Activated CD4-positive, alpha-beta memory T cell treated with anti-CD3 and anti-CD28 coated beads, Interleukin-2, amount 10 ng/mL, durations not matched to agents 7 days and 5 days (primary cell): ENCODE results near the gene CD1D. TPM values are rescaled to one million over a fixed set of nuclear protein-coding genes. Genes with fewer than 3 reads are reported as not detected.
"Not testable (repeated sequence)": the region's sequence is repeated elsewhere in the genome, so short reads cannot be mapped to it uniquely, and the experiment has no call there.

ENCODE experiments used
- CTCF ChIA-PET: fragments of 350-600 bp; sonication (Branson Sonifier 250); formaldehyde crosslinking; loops from one replicate; lab custom pipeline; 2021; ENCODE audit warnings: antibody characterized with exemption, inconsistent platforms; lab: Charles Lee
- POLR2A ChIA-PET: fragments of 350-600 bp; sonication (Branson Sonifier 250); formaldehyde crosslinking; loops from one replicate; lab custom pipeline; 2021; ENCODE audit warnings: antibody characterized with exemption; lab: Charles Lee
- DNase-seq: peaks from one replicate; pipeline ENCODE4 v3.0.0-alpha.2; 2020
- H3K27ac Mint-ChIP-seq: one replicate; pipeline ENCODE4 v1.8.0; 2021; ENCODE audit warnings: mild to moderate bottlenecking, mixed read lengths
- H3K27me3 Mint-ChIP-seq: one replicate; pipeline ENCODE4 v1.8.0; 2021; ENCODE audit warnings: mixed read lengths
- H3K36me3 Mint-ChIP-seq: one replicate; pipeline ENCODE4 v1.8.0; 2021; ENCODE audit warnings: low read depth, mixed read lengths
- H3K4me1 Mint-ChIP-seq: one replicate; pipeline ENCODE4 v1.8.0; 2021; ENCODE audit warnings: mixed read lengths
- H3K4me3 Mint-ChIP-seq: one replicate; pipeline ENCODE4 v1.8.0; 2021; ENCODE audit warnings: mild to moderate bottlenecking, mixed read lengths
- H3K9me3 Mint-ChIP-seq: one replicate; pipeline ENCODE4 v1.8.0; 2021; ENCODE audit warnings: mixed read lengths
- total RNA-seq, 2 experiments: library from RNA; stranded (reverse); gene quantifications; one replicate each; pipeline ENCODE4 v1.2.3, GENCODE V29; 2021

Gene CD1D
- total RNA-seq, 2 experiments from 2014 or later: not detected

DNA sequence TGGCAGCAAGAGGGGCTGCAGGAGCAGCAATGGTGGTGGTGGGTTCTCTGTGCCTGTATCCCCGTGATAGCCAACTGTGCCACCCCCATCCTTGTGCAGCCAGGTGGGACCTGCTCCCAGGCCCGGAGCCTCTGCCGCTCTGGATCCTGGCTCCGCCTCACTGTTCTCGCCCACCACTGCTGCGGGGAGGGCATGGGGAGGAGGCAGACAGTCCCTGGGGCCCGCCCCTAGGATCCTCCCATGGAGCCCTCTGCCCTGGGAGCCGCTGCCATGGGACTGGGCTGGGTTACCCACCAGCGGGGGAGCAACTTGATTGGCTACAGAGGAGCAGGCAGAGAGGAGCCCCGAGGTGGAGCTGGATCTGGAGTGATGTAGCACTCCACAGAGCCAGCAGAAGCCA lies 31.6 kb downstream of the CD1D start:
- POLR2A ChIA-PET: no interaction called here
- CTCF ChIA-PET: no interaction called here
- Mint-ChIP-seq H3K4me1 (no peaks in the 10 kb centered on the region), H3K36me3 (no peaks in the 10 kb centered on the region), H3K9me3 (no peaks in the 10 kb centered on the region), H3K27ac (no peak overlapping the region), H3K27me3 (peaks cover 22% of the 10 kb centered on the region), H3K4me3 (no peak overlapping the region)
- no peak for DNase-seq

DNA sequence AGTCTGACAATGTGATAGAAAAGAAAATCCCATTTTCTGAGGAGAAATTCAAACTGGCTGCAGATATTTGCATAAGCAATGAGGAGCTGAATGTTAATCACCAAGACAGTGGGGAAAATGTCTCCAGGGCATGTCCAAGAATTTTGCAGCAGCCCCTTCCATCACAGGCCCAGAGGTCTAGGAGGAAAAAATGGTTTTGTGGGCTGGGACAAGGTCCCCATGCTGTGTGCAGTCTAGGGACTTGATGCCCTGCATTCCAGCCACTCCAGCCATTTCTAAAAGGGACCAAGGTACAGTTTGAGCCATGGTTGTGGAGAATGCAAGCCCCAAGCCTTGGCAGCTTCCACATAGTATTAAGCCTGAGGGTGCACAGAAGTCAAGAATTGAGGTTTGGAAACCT lies 42.8 kb downstream of the CD1D start:
- peaks cover 13% of the 10 kb centered on the region for H3K9me3 Mint-ChIP-seq
- H3K27me3 Mint-ChIP-seq, H3K36me3 Mint-ChIP-seq, H3K4me1 Mint-ChIP-seq, CTCF ChIA-PET, POLR2A ChIA-PET, H3K4me3 Mint-ChIP-seq, DNase-seq, H3K27ac Mint-ChIP-seq: not testable (repeated sequence)

DNA sequence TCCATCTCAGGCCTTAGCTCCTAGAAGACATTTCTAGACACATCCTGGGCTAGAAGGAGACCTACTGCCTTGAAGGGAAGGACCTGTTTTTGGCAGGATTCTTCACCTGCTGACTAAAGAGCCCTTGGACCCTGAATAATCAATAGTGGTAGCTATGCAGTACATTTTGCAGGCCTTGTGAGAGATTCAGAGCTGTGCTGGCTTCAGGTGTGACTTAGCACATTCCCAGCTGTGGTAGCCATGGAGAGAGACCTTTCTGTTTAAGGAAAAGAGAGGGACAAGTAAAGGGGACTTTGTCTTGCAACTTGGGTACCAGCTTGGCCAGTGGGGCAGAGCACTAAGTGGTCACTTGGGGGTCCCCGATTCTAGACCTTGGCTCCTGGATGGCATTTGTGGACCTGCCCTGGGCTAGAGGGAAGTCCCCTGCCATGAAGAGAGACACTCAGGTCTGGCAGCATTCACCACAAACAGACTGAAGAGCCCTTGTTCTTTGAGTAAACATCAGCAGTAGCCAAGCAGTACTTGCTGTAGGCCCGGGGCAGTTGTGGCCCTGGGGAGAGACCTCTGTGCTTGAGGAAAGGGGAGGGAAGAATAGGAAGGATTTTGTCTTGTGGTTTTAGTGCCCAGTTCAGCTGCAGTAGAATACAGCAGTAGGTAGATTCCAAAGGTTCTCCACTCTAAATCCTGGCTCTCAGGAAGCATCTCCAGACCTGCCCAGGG lies 47.4 kb downstream of the CD1D start:
- no peak overlapping the region for H3K27ac Mint-ChIP-seq
- no peaks in the 10 kb centered on the region for H3K4me1 Mint-ChIP-seq
- POLR2A ChIA-PET: no interaction called here
- CTCF ChIA-PET: no interaction called here
- H3K36me3 Mint-ChIP-seq: peaks cover 2% of the 10 kb centered on the region
- no peak for DNase-seq
- H3K4me3 Mint-ChIP-seq: no peak overlapping the region
- peaks cover 13% of the 10 kb centered on the region for H3K27me3 Mint-ChIP-seq
- H3K9me3 Mint-ChIP-seq: peaks cover 8% of the 10 kb centered on the region

Other genes starting within 250 kb of the CD1D start
- not detected for gene KIRREL1, start 187.2 kb upstream of the CD1D start, total RNA-seq
- gene CD1A, start 73.5 kb downstream of the CD1D start, total RNA-seq: not detected
- gene CD1C, start 109.0 kb downstream of the CD1D start, total RNA-seq: not detected
- not detected for gene CD1B, start 150.6 kb downstream of the CD1D start, total RNA-seq
- not detected for gene CD1E, start 173.0 kb downstream of the CD1D start, total RNA-seq
- not detected for gene OR10T2, start 218.6 kb downstream of the CD1D start, total RNA-seq
- not detected for gene OR10K2, start 245.3 kb downstream of the CD1D start, total RNA-seq